Stimulated activated effector memory CD8-positive, alpha-beta T cell treated with anti-CD3 and anti-CD28 coated beads, Interleukin-12 subunit alpha, Interleukin-12 subunit beta, amount 100 ng/mL, for 72 hours (primary cell): ENCODE measurements around the gene CRY2.

Source experiments
- ATAC-seq: fragments of 150-1000 bp; cut with Tn5 transposase; 2 replicates; pipeline ENCODE4 v1.10.0; 2021
- DNase-seq, 2 donors: peaks; one replicate each; pipeline ENCODE4 v3.0.0; 2021 to 2022; ENCODE audit warnings: low spot score in 2 of 2
- H3K27ac Mint-ChIP-seq: one replicate; pipeline ENCODE4 v1.8.0; 2022; ENCODE audit warnings: mild to moderate bottlenecking, mixed read lengths
- H3K36me3 Mint-ChIP-seq: one replicate; pipeline ENCODE4 v1.8.0; 2022; ENCODE audit warnings: mild to moderate bottlenecking, mixed read lengths
- H3K4me1 Mint-ChIP-seq: one replicate; pipeline ENCODE4 v1.8.0; 2022; ENCODE audit warnings: mixed read lengths
- H3K4me3 Mint-ChIP-seq: one replicate; pipeline ENCODE4 v1.8.0; 2022; ENCODE audit warnings: mild to moderate bottlenecking, mixed read lengths
- H3K9me3 Mint-ChIP-seq: one replicate; pipeline ENCODE4 v1.8.0; 2022; ENCODE audit warnings: mixed read lengths

CRY2 gene

GRCh38 chr11:45853332-45854219 lies 6.3 kb downstream of the CRY2 start:
- H3K4me1 Mint-ChIP-seq, result peaks cover 37% of the 10 kb centered on the region
- DNase-seq (no peak), ATAC-seq (no peak)
- H3K36me3 Mint-ChIP-seq, result peaks cover 27% of the 10 kb centered on the region
- H3K9me3 Mint-ChIP-seq, result no peaks in the 10 kb centered on the region
- no peak overlapping the region for H3K27ac Mint-ChIP-seq
- no peak overlapping the region for H3K4me3 Mint-ChIP-seq

GRCh38 chr11:45855308-45855707 lies 8.0 kb downstream of the CRY2 start:
- DNase-seq, result no peak
- Mint-ChIP-seq H3K9me3 (no peaks in the 10 kb centered on the region), H3K4me1 (peaks cover 28% of the 10 kb centered on the region), H3K27ac (no peak overlapping the region), H3K4me3 (no peak overlapping the region), H3K36me3 (peaks cover 44% of the 10 kb centered on the region)
- ATAC-seq, result no peak

GRCh38 chr11:45856044-45856468 lies 8.8 kb downstream of the CRY2 start:
- peaks cover 49% of the 10 kb centered on the region for H3K36me3 Mint-ChIP-seq
- DNase-seq, result no peak

GRCh38 chr11:45857961-45858474 lies 10.7 kb downstream of the CRY2 start:
- peaks cover 12% of the 10 kb centered on the region for H3K4me1 Mint-ChIP-seq
- no peak for ATAC-seq
- no peak for DNase-seq
- H3K27ac Mint-ChIP-seq, result peak overlapping the region; percentile 50
- H3K9me3 Mint-ChIP-seq, result no peaks in the 10 kb centered on the region
- H3K4me3 Mint-ChIP-seq, result no peak overlapping the region
- H3K36me3 Mint-ChIP-seq, result peaks cover 64% of the 10 kb centered on the region

More at GRCh38 chr11:45856044-45856468, 8.8 kb downstream of the CRY2 start:
- Mint-ChIP-seq H3K27ac (no peak overlapping the region), H3K4me1 (peaks cover 22% of the 10 kb centered on the region), H3K4me3 (no peak overlapping the region), H3K9me3 (no peaks in the 10 kb centered on the region)
- ATAC-seq, result no peak

GRCh38 chr11:45858751-45859398 lies 11.6 kb downstream of the CRY2 start:
- H3K9me3 Mint-ChIP-seq, result no peaks in the 10 kb centered on the region
- ATAC-seq (no peak), DNase-seq (no peak)
- H3K4me3 Mint-ChIP-seq, result no peak overlapping the region
- peak overlapping the region; percentile 50 for H3K27ac Mint-ChIP-seq
- H3K36me3 Mint-ChIP-seq, result peaks cover 73% of the 10 kb centered on the region
- peaks cover 10% of the 10 kb centered on the region for H3K4me1 Mint-ChIP-seq

- peaks cover 78% of the 10 kb centered on the region for H3K36me3 Mint-ChIP-seq
- DNase-seq, result no peak
- H3K4me3 Mint-ChIP-seq, result no peak overlapping the region
- no peak for ATAC-seq
- H3K9me3 Mint-ChIP-seq, result no peaks in the 10 kb centered on the region
- no peak overlapping the region for H3K27ac Mint-ChIP-seq
- H3K4me1 Mint-ChIP-seq, result peaks cover 6% of the 10 kb centered on the region
These were observed 12.4 kb downstream of the CRY2 start for GRCh38 chr11:45859661-45860140.

GRCh38 chr11:45860348-45860747 lies 13.1 kb downstream of the CRY2 start:
- ATAC-seq, result no peak
- Mint-ChIP-seq H3K9me3 (no peaks in the 10 kb centered on the region), H3K27ac (no peak overlapping the region), H3K4me1 (peaks cover 6% of the 10 kb centered on the region), H3K4me3 (no peak overlapping the region), H3K36me3 (peaks cover 83% of the 10 kb centered on the region)
- no peak for DNase-seq

- no peaks in the 10 kb centered on the region for H3K9me3 Mint-ChIP-seq
- H3K27ac Mint-ChIP-seq, result no peak overlapping the region
- H3K4me1 Mint-ChIP-seq, result peaks cover 6% of the 10 kb centered on the region
- no peak for DNase-seq
- H3K36me3 Mint-ChIP-seq, result peaks cover 79% of the 10 kb centered on the region
- no peak overlapping the region for H3K4me3 Mint-ChIP-seq
- no peak for ATAC-seq
These were observed 13.7 kb downstream of the CRY2 start for GRCh38 chr11:45860764-45861510.

GRCh38 chr11:45864041-45864440 lies 16.8 kb downstream of the CRY2 start:
- Mint-ChIP-seq H3K9me3 (no peaks in the 10 kb centered on the region), H3K4me3 (no peak overlapping the region), H3K36me3 (peaks cover 71% of the 10 kb centered on the region), H3K4me1 (no peaks in the 10 kb centered on the region), H3K27ac (no peak overlapping the region)
- DNase-seq (no peak), ATAC-seq (no peak)

- DNase-seq (no peak), ATAC-seq (no peak)
- H3K4me1 Mint-ChIP-seq, result peaks cover 6% of the 10 kb centered on the region
- no peaks in the 10 kb centered on the region for H3K9me3 Mint-ChIP-seq
- H3K4me3 Mint-ChIP-seq, result no peak overlapping the region
- no peak overlapping the region for H3K27ac Mint-ChIP-seq
- peaks cover 77% of the 10 kb centered on the region for H3K36me3 Mint-ChIP-seq
These were observed 22.3 kb downstream of the CRY2 start for GRCh38 chr11:45869551-45869950.

GRCh38 chr11:45870706-45871105 lies 23.4 kb downstream of the CRY2 start:
- Mint-ChIP-seq H3K9me3 (no peaks in the 10 kb centered on the region), H3K36me3 (peaks cover 78% of the 10 kb centered on the region), H3K4me3 (no peak overlapping the region), H3K27ac (no peak overlapping the region), H3K4me1 (peaks cover 6% of the 10 kb centered on the region)
- DNase-seq, result no peak
- ATAC-seq, result no peak

- Mint-ChIP-seq H3K4me3 (no peak overlapping the region), H3K36me3 (peaks cover 71% of the 10 kb centered on the region), H3K4me1 (peaks cover 6% of the 10 kb centered on the region), H3K27ac (no peak overlapping the region), H3K9me3 (no peaks in the 10 kb centered on the region)
- no peak for DNase-seq
- ATAC-seq, result no peak
These were observed 24.4 kb downstream of the CRY2 start for GRCh38 chr11:45871638-45872037.

GRCh38 chr11:45872651-45873356 lies 25.5 kb downstream of the CRY2 start:
- H3K27ac Mint-ChIP-seq, result no peak overlapping the region

GRCh38 chr11:45876401-45876800 lies 29.1 kb downstream of the CRY2 start:
- Mint-ChIP-seq H3K4me3 (no peak overlapping the region), H3K9me3 (no peaks in the 10 kb centered on the region), H3K4me1 (peaks cover under 1% of the 10 kb centered on the region), H3K36me3 (peaks cover 60% of the 10 kb centered on the region), H3K27ac (no peak overlapping the region)
- ATAC-seq (no peak), DNase-seq (no peak)

More at GRCh38 chr11:45872651-45873356, 25.5 kb downstream of the CRY2 start:
- peaks cover 6% of the 10 kb centered on the region for H3K4me1 Mint-ChIP-seq
- H3K4me3 Mint-ChIP-seq, result no peak overlapping the region
- H3K9me3 Mint-ChIP-seq, result no peaks in the 10 kb centered on the region
- peak; percentile 69 for ATAC-seq
- peak in 1 of 2 donors; percentile 60 for DNase-seq
- peaks cover 74% of the 10 kb centered on the region for H3K36me3 Mint-ChIP-seq
